Measurements from ENCODE around the gene RASL11A. TPM values are rescaled to one million over a fixed set of nuclear protein-coding genes. Genes with fewer than 3 reads are reported as not detected.
"Not testable (repeated sequence)": the region's sequence is repeated elsewhere in the genome, so short reads cannot be mapped to it uniquely, and the experiment has no call there.

The RASL11A gene
- total RNA-seq: 10.6 TPM
- long read RNA-seq: 0 reads

- intact Hi-C loops (cut with DNase I): loop anchor here (1.0 to 5.0 kb wide), 2 partner anchors 20 to 86 kb away; partner anchors contain the start of gene RPL21
- ATAC-seq (peak; percentile 96), DNase-seq (ENCODE audit: missing footprints) (peak; percentile 93)
Measured at GRCh38 chr13:27270594-27271520, at the start of gene RASL11A. Gene RASL11A, plus strand, starts transcription at chr13:27270830. Its CDS starts 115 bp downstream, at chr13:27270945.

GRCh38 chr13:27222100-27222499, 48.5 kb upstream of the RASL11A start:
- intact Hi-C loops (cut with DNase I); DNase-seq (ENCODE audit: missing footprints); ATAC-seq: not testable (repeated sequence)

- intact Hi-C loops (cut with DNase I): no loop called here
- ATAC-seq (no peak), DNase-seq (ENCODE audit: missing footprints) (no peak)
Measured at GRCh38 chr13:27226991-27227390, 43.6 kb upstream of the RASL11A start.

GRCh38 chr13:27228131-27228530, 42.5 kb upstream of the RASL11A start:
- intact Hi-C loops (cut with DNase I): no loop called here
- DNase-seq (ENCODE audit: missing footprints): no peak
- ATAC-seq: no peak

- intact Hi-C loops (cut with DNase I): no loop called here
- DNase-seq (ENCODE audit: missing footprints) (no peak), ATAC-seq (no peak)
Measured at GRCh38 chr13:27229642-27230041, 41.0 kb upstream of the RASL11A start.

- DNase-seq (ENCODE audit: missing footprints): no peak
- intact Hi-C loops (cut with DNase I): no loop called here
- no peak for ATAC-seq
Measured at GRCh38 chr13:27233964-27234363, 36.7 kb upstream of the RASL11A start.

- ATAC-seq: no peak
- intact Hi-C loops (cut with DNase I): no loop called here
Measured at GRCh38 chr13:27236478-27236877, 34.2 kb upstream of the RASL11A start.

GRCh38 chr13:27242702-27243101, 27.9 kb upstream of the RASL11A start:
- ATAC-seq (no peak), DNase-seq (ENCODE audit: missing footprints) (no peak)
- intact Hi-C loops (cut with DNase I): no loop called here

More at GRCh38 chr13:27236478-27236877, 34.2 kb upstream of the RASL11A start:
- DNase-seq (ENCODE audit: missing footprints): no peak

- intact Hi-C loops (cut with DNase I): no loop called here
Measured at GRCh38 chr13:27245610-27246009, 25.0 kb upstream of the RASL11A start.

GRCh38 chr13:27250833-27251165, 19.8 kb upstream of the RASL11A start:
- no peak for ATAC-seq

More at GRCh38 chr13:27245610-27246009, 25.0 kb upstream of the RASL11A start:
- DNase-seq (ENCODE audit: missing footprints) (no peak), ATAC-seq (no peak)

GRCh38 chr13:27251166-27252091, 19.2 kb upstream of the RASL11A start, which contains the start of gene RPL21:
Gene RPL21, plus strand, starts transcription at chr13:27251558. Its CDS starts 2,219 bp downstream, at chr13:27253777.
- peak; percentile 98 for DNase-seq (ENCODE audit: missing footprints)
- intact Hi-C loops (cut with DNase I): loop anchor here (1.0 kb wide), 1 partner anchor 19 kb away; the partner anchor contains the start of gene RASL11A
- ATAC-seq: peak; percentile 99

More at GRCh38 chr13:27250833-27251165, 19.8 kb upstream of the RASL11A start:
- intact Hi-C loops (cut with DNase I): loop anchor here (1.0 kb wide), 2 partner anchors 20 to 78 kb away; partner anchors contain the start of gene RASL11A
- no peak for DNase-seq (ENCODE audit: missing footprints)

GRCh38 chr13:27252467-27252866, 18.2 kb upstream of the RASL11A start:
- DNase-seq (ENCODE audit: missing footprints) (no peak), ATAC-seq (no peak)
- intact Hi-C loops (cut with DNase I): no loop called here

- ATAC-seq (no peak), DNase-seq (ENCODE audit: missing footprints) (no peak)
- intact Hi-C loops (cut with DNase I): no loop called here
Measured at GRCh38 chr13:27257233-27257568, 13.4 kb upstream of the RASL11A start.

GRCh38 chr13:27257648-27258253, 12.9 kb upstream of the RASL11A start:
- no peak for ATAC-seq
- intact Hi-C loops (cut with DNase I): no loop called here
- no peak for DNase-seq (ENCODE audit: missing footprints)

GRCh38 chr13:27258637-27259386, 11.8 kb upstream of the RASL11A start:
- ATAC-seq: no peak
- intact Hi-C loops (cut with DNase I): no loop called here

GRCh38 chr13:27259831-27260230, 10.8 kb upstream of the RASL11A start:
- no peak for DNase-seq (ENCODE audit: missing footprints)
- intact Hi-C loops (cut with DNase I): no loop called here
- no peak for ATAC-seq

More at GRCh38 chr13:27258637-27259386, 11.8 kb upstream of the RASL11A start:
- no peak for DNase-seq (ENCODE audit: missing footprints)

GRCh38 chr13:27261396-27261795, 9.2 kb upstream of the RASL11A start:
- DNase-seq (ENCODE audit: missing footprints) (no peak), ATAC-seq (no peak)
- intact Hi-C loops (cut with DNase I): no loop called here

GRCh38 chr13:27263438-27263837, 7.2 kb upstream of the RASL11A start:
- DNase-seq (ENCODE audit: missing footprints): no peak
- intact Hi-C loops (cut with DNase I): no loop called here
- no peak for ATAC-seq
